ENCODE data around the gene TDRD12. TPM values are rescaled to one million over a fixed set of nuclear protein-coding genes. Genes with fewer than 3 reads are reported as not detected.
"Not testable (repeated sequence)": the region's sequence is repeated elsewhere in the genome, so short reads cannot be mapped to it uniquely, and the experiment has no call there.

TDRD12 gene
- total RNA-seq, 1 experiment from 2014 or later, result 0.33 TPM

GRCh38 chr19:32743021-32743420 is 23.5 kb downstream of the TDRD12 start:
- H3K9me3 ChIP-seq (ENCODE audit: insufficient read depth, low read depth), result no peaks in the 10 kb centered on the region
- H3K27ac ChIP-seq, result no peak overlapping the region
- H3K9me2 ChIP-seq (ENCODE audit: insufficient read depth), result no peaks in the 10 kb centered on the region
- peaks cover 4% of the 10 kb centered on the region for H3K27me3 ChIP-seq (ENCODE audit: insufficient read depth, low read depth)
- no peaks in the 10 kb centered on the region for H3K79me2 ChIP-seq (ENCODE audit: low read depth)
- no peak overlapping the region for H3K4me3 ChIP-seq
- no peak overlapping the region for H3K4me2 ChIP-seq
- no peak for TF ChIP-seq EZH2 (IDR thresholded peaks at IDR 0.05; ENCODE audit: low read depth)
- no peak for TF ChIP-seq CTCF (conservative IDR thresholded peaks at IDR 0.05)
- DNase-seq, result no peak
- BruUV-seq (replicated peaks), result no TSS peak
- no peaks in the 10 kb centered on the region for H4K20me1 ChIP-seq (ENCODE audit: insufficient read depth)
- intact Hi-C loops (cut with micrococcal nuclease; ENCODE audit: unreplicated experiment), result no loop called here
- H3K4me1 ChIP-seq (replicated peaks; ENCODE audit: insufficient read depth), result no peaks in the 10 kb centered on the region
- ChIA-PET CTCF (no interaction called here), POLR2A (ENCODE audit: unreplicated experiment) (no interaction called here)
- no peak overlapping the region for H2AFZ ChIP-seq
- H3F3A ChIP-seq (ENCODE audit: insufficient read depth, low read depth), result no peaks in the 10 kb centered on the region
- no peaks in the 10 kb centered on the region for H3K36me3 ChIP-seq (ENCODE audit: low read depth)

- intact Hi-C loops (cut with micrococcal nuclease; ENCODE audit: unreplicated experiment), result no loop called here
- no TSS peak for BruUV-seq (replicated peaks)
- no peak overlapping the region for H3K4me2 ChIP-seq
- no peaks in the 10 kb centered on the region for H3K4me1 ChIP-seq (replicated peaks; ENCODE audit: insufficient read depth)
- no peaks in the 10 kb centered on the region for H4K20me1 ChIP-seq (ENCODE audit: insufficient read depth)
- peaks cover 4% of the 10 kb centered on the region for H3K27me3 ChIP-seq (ENCODE audit: insufficient read depth, low read depth)
- ChIA-PET CTCF (no interaction called here), POLR2A (ENCODE audit: unreplicated experiment) (no interaction called here)
- H3K79me2 ChIP-seq (ENCODE audit: low read depth), result no peaks in the 10 kb centered on the region
- TF ChIP-seq CTCF (conservative IDR thresholded peaks at IDR 0.05), result no peak
- TF ChIP-seq EZH2 (IDR thresholded peaks at IDR 0.05; ENCODE audit: low read depth), result no peak
- no peaks in the 10 kb centered on the region for H3K9me3 ChIP-seq (ENCODE audit: insufficient read depth, low read depth)
- H3F3A ChIP-seq (ENCODE audit: insufficient read depth, low read depth), result no peaks in the 10 kb centered on the region
- DNase-seq, result no peak
- no peaks in the 10 kb centered on the region for H3K9me2 ChIP-seq (ENCODE audit: insufficient read depth)
- H3K27ac ChIP-seq, result no peak overlapping the region
- no peaks in the 10 kb centered on the region for H3K36me3 ChIP-seq (ENCODE audit: low read depth)
- no peak overlapping the region for H3K4me3 ChIP-seq
- no peak overlapping the region for H2AFZ ChIP-seq
Measured at GRCh38 chr19:32743447-32743846, 23.9 kb downstream of the TDRD12 start.

GRCh38 chr19:32744555-32745325 is 25.2 kb downstream of the TDRD12 start:
- Histone ChIP-seq H3K4me2 (no peak overlapping the region), H3K9me3 (ENCODE audit: insufficient read depth, low read depth) (no peaks in the 10 kb centered on the region), H3K36me3 (ENCODE audit: low read depth) (no peaks in the 10 kb centered on the region), H3K27me3 (ENCODE audit: insufficient read depth, low read depth) (peaks cover 9% of the 10 kb centered on the region), H2AFZ (no peak overlapping the region), H3K79me2 (ENCODE audit: low read depth) (no peaks in the 10 kb centered on the region), H3K27ac (no peak overlapping the region), H3K9me2 (ENCODE audit: insufficient read depth) (no peaks in the 10 kb centered on the region), H3K4me1 (replicated peaks; ENCODE audit: insufficient read depth) (no peaks in the 10 kb centered on the region), H4K20me1 (ENCODE audit: insufficient read depth) (no peaks in the 10 kb centered on the region), H3K4me3 (no peak overlapping the region), H3F3A (ENCODE audit: insufficient read depth, low read depth) (no peaks in the 10 kb centered on the region)
- no peak for TF ChIP-seq EZH2 (IDR thresholded peaks at IDR 0.05; ENCODE audit: low read depth)
- TF ChIP-seq CTCF (conservative IDR thresholded peaks at IDR 0.05), result no peak
- intact Hi-C loops (cut with micrococcal nuclease; ENCODE audit: unreplicated experiment), result no loop called here
- no peak for DNase-seq
- POLR2A ChIA-PET (ENCODE audit: unreplicated experiment), result no interaction called here
- no TSS peak for BruUV-seq (replicated peaks)
- CTCF ChIA-PET, result no interaction called here

- H3K79me2 ChIP-seq (ENCODE audit: low read depth); H3K4me3 ChIP-seq; BruUV-seq (replicated peaks); H4K20me1 ChIP-seq (ENCODE audit: insufficient read depth); POLR2A ChIA-PET (ENCODE audit: unreplicated experiment); DNase-seq; H2AFZ ChIP-seq; H3K4me1 ChIP-seq (replicated peaks; ENCODE audit: insufficient read depth); H3F3A ChIP-seq (ENCODE audit: insufficient read depth, low read depth); H3K36me3 ChIP-seq (ENCODE audit: low read depth); H3K9me2 ChIP-seq (ENCODE audit: insufficient read depth); intact Hi-C loops (cut with micrococcal nuclease; ENCODE audit: unreplicated experiment); H3K9me3 ChIP-seq (ENCODE audit: insufficient read depth, low read depth); H3K27me3 ChIP-seq (ENCODE audit: insufficient read depth, low read depth); H3K27ac ChIP-seq; H3K4me2 ChIP-seq; CTCF ChIA-PET: not testable (repeated sequence)
Measured at GRCh38 chr19:32745594-32746251, 26.2 kb downstream of the TDRD12 start.

GRCh38 chr19:32746631-32747196 is 27.1 kb downstream of the TDRD12 start:
- H3K79me2 ChIP-seq (ENCODE audit: low read depth); intact Hi-C loops (cut with micrococcal nuclease; ENCODE audit: unreplicated experiment); POLR2A ChIA-PET (ENCODE audit: unreplicated experiment); H3K4me2 ChIP-seq; H4K20me1 ChIP-seq (ENCODE audit: insufficient read depth); H3F3A ChIP-seq (ENCODE audit: insufficient read depth, low read depth); H3K4me3 ChIP-seq; DNase-seq; H3K27me3 ChIP-seq (ENCODE audit: insufficient read depth, low read depth); H3K9me3 ChIP-seq (ENCODE audit: insufficient read depth, low read depth); H2AFZ ChIP-seq; H3K36me3 ChIP-seq (ENCODE audit: low read depth); H3K9me2 ChIP-seq (ENCODE audit: insufficient read depth); H3K27ac ChIP-seq; CTCF ChIA-PET; BruUV-seq (replicated peaks); H3K4me1 ChIP-seq (replicated peaks; ENCODE audit: insufficient read depth): not testable (repeated sequence)

Measured in PC-9 (cell line).